ENCODE data around the gene PLCB1.

Gene PLCB1

DNA sequence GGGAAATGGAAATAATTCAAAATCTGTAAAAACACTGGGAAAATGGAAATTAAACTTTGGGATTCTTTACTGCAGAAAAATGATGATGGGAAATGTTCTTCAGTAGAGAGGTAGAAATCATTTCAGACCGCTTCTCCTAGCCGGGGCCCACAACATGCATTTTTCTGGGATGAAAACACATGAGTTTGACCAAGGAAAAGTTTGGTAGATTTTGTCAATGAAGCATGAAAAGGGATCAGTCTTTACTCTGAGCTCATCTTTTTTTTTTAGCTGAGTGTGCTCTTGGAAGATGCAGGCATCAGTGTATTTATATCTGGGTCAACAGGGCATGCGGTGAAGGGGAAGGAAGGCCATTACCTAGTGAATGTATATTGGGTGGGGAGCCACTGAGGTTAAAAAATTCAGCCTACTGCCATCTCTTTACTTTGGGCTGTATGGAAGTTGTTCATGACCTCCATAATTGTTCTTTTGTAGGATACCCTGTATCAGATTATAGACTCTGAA is 36.8 kb downstream of the PLCB1 start:
- no peak for TF ChIP-seq CTCF (IDR thresholded peaks at IDR 0.05; ENCODE audit: low read length, missing control alignments)
- no peak overlapping the region for H3K4me3 ChIP-seq (replicated peaks; ENCODE audit: low read depth, low read length)
- no peak for DNase-seq (ENCODE audit: low read depth)

GRCh38 chr20:8170921-8171320 is 38.9 kb downstream of the PLCB1 start:
- H3K4me3 ChIP-seq (replicated peaks; ENCODE audit: low read depth, low read length) = no peak overlapping the region
- DNase-seq (ENCODE audit: low read depth) = no peak
- no peak for TF ChIP-seq CTCF (IDR thresholded peaks at IDR 0.05; ENCODE audit: low read length, missing control alignments)

DNA sequence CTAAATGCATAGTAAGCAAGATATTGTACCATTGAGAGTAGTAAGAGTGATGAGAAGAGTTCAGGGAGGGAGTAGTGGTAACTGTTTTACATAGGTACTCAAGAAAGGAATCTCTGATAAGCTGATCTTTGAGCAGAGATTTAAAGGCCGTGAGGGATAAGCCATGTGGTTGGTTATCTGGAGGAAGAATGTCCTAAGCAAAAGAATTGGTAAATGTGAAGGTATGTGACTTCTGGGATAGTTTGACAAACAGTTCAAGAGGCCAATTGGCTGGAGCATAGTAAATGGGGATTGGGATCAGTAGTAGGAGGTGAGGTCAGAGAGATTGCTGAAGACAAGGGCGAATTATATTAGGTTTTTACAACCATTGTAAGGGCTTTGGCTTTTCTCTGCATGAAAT is 40.1 kb downstream of the PLCB1 start:
- H3K4me3 ChIP-seq (replicated peaks; ENCODE audit: low read depth, low read length) = no peak overlapping the region
- TF ChIP-seq CTCF (IDR thresholded peaks at IDR 0.05; ENCODE audit: low read length, missing control alignments) = no peak
- DNase-seq (ENCODE audit: low read depth) = no peak

DNA sequence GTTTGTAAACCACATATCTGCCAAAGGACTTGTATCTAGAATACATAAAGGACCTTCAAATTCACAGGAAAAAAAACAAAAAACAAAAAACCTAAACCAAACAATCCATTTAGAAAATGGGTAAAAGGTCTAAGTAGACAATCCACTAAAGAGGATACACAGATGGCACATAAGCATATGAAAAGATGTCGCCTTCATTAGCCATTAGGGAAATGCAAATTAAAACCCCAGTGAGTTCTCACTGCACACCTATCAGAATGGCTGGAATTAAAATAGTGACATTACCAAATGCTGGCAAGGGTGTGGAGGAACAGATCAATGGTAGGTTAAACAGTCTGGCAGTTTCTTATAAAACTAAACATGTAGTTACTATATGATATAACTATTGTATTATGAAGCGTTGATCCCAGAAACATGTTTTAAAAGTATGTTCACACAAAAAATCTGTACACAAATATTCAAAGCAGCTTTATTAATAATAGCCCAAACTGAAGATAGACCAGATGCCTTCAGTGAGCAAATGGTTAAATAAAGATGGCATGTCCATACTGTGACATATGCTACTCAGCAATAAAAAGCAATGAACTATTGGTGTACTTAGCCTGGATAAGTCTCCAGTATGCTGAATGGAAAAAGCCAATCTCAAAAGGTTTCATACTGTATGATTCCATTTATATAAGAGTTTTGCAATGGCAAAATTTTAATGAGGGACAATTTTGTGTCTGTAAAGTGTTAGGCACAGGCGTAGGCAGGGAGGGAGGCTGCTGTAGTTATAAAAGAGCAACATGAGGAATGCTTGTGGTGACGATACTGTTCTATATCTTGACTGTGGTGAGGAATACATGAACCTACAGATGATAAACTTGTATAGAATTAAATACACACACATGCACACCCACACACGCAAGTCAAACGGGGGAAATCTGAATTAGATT is 43.9 kb downstream of the PLCB1 start:
- TF ChIP-seq CTCF (IDR thresholded peaks at IDR 0.05; ENCODE audit: low read length, missing control alignments) = no peak
- no peak overlapping the region for H3K4me3 ChIP-seq (replicated peaks; ENCODE audit: low read depth, low read length)
- DNase-seq (ENCODE audit: low read depth) = no peak

- DNase-seq (ENCODE audit: low read depth) = peak; percentile 52
- H3K4me3 ChIP-seq (replicated peaks; ENCODE audit: low read depth, low read length) = no peak overlapping the region
- no peak for TF ChIP-seq CTCF (IDR thresholded peaks at IDR 0.05; ENCODE audit: low read length, missing control alignments)
These were observed 51.5 kb downstream of the PLCB1 start for GRCh38 chr20:8183526-8183925.

- no peak for TF ChIP-seq CTCF (IDR thresholded peaks at IDR 0.05; ENCODE audit: low read length, missing control alignments)
- peak; percentile 35 for DNase-seq (ENCODE audit: low read depth)
These were observed 55.7 kb downstream of the PLCB1 start for GRCh38 chr20:8187740-8188139.

More at GRCh38 chr20:8187740-8188139, 55.7 kb downstream of the PLCB1 start:
- no peak overlapping the region for H3K4me3 ChIP-seq (replicated peaks; ENCODE audit: low read depth, low read length)

Data from fibroblast of pulmonary artery (primary cell).